HEK293 (cell line): ENCODE data around the gene GAK.

Source experiments
- CTCF ChIA-PET: fragments of 350-600 bp; formaldehyde crosslinking; extraction: SDS; loops from one replicate; lab custom pipeline; 2021; ENCODE audit warnings: antibody characterized with exemption; lab: Yijun Ruan, JAX
- POLR2A ChIA-PET: fragments of 300-600 bp; formaldehyde crosslinking; extraction: SDS; loops from one replicate; lab custom pipeline; 2020; ENCODE audit warnings: antibody characterized with exemption, inconsistent platforms; lab: Yijun Ruan, JAX
- H3K27ac ChIP-seq: fragments of 200-500 bp; sonication (Bioruptor generic); 2 replicates; pipeline ENCODE4 v1.5.1; 2014; ENCODE audit warnings: low read depth, low read length, control low read depth, inconsistent platforms; ENCODE audit errors: extremely low read depth
- H3K36me3 ChIP-seq, 2 experiments: fragments of 200-500 bp in 1 of 2; sonication (Bioruptor generic) in 1 of 2; 1 replicate in 1 of 2; 2 replicates in 1 of 2; pipeline ENCODE4 v1.5.1; 2014 to 2017; ENCODE audit warnings: inconsistent platforms in 2 of 2, low read length in 2 of 2; ENCODE audit not compliant: control insufficient read depth in 2 of 2, insufficient read depth in 1 of 2
- H3K4me1 ChIP-seq: fragments of 200-500 bp; sonication (Bioruptor generic); 2 replicates; pipeline ENCODE4 v1.5.1; 2014; ENCODE audit warnings: mild to moderate bottlenecking, low read length, inconsistent platforms; ENCODE audit not compliant: control insufficient read depth, insufficient read depth
- H3K4me3 ChIP-seq: 2 replicates; pipeline ENCODE4 v1.5.1; 2011; ENCODE audit warnings: low read depth, mild to moderate bottlenecking, control low read depth, low read length, moderate library complexity
- H3K9me3 ChIP-seq: fragments of 200-500 bp; sonication (Bioruptor generic); 2 replicates; pipeline ENCODE4 v1.5.1; 2014; ENCODE audit warnings: low read depth, low read length, inconsistent platforms; ENCODE audit not compliant: control insufficient read depth, insufficient read depth
- EGR2 ChIP-seq: fragments of 450-650 bp; formaldehyde crosslinking; IDR thresholded peaks from 2 replicates; pipeline ENCODE4 v1.5.1; 2016; ENCODE audit warnings: low read depth, missing biosample characterization, missing genetic modification characterization
- GLIS1 ChIP-seq: fragments of 450-650 bp; formaldehyde crosslinking; IDR thresholded peaks from 2 replicates; pipeline ENCODE4 v1.5.1; 2016; ENCODE audit warnings: missing biosample characterization, missing genetic modification characterization
- PRDM1 ChIP-seq: fragments of 450-650 bp; formaldehyde crosslinking; IDR thresholded peaks from 2 replicates; pipeline ENCODE4; 2016; ENCODE audit warnings: missing biosample characterization, missing genetic modification characterization
- SALL2 ChIP-seq: fragments of 450-650 bp; formaldehyde crosslinking; IDR thresholded peaks from 2 replicates; pipeline ENCODE4 v1.5.0; 2017; ENCODE audit warnings: missing biosample characterization, mild to moderate bottlenecking, missing genetic modification characterization, borderline replicate concordance
- SP2 ChIP-seq: fragments of 450-650 bp; formaldehyde crosslinking; IDR thresholded peaks from 2 replicates; pipeline ENCODE4 v1.5.1; 2016; ENCODE audit warnings: missing biosample characterization, missing genetic modification characterization
- ZNF112 ChIP-seq: fragments of 450-650 bp; formaldehyde crosslinking; IDR thresholded peaks from 2 replicates; pipeline ENCODE4 v1.5.0; 2017; ENCODE audit warnings: missing biosample characterization, missing genetic modification characterization
- ZNF155 ChIP-seq: fragments of 450-650 bp; formaldehyde crosslinking; IDR thresholded peaks from 2 replicates; pipeline ENCODE4 v1.5.1; 2016; ENCODE audit warnings: missing biosample characterization, missing genetic modification characterization
- ZNF174 ChIP-seq: fragments of 450-650 bp; formaldehyde crosslinking; IDR thresholded peaks from 2 replicates; pipeline ENCODE4 v1.5.0; 2017; ENCODE audit warnings: missing biosample characterization, mild to moderate bottlenecking, missing genetic modification characterization
- ZNF175 ChIP-seq: fragments of 450-650 bp; formaldehyde crosslinking; IDR thresholded peaks from 2 replicates; pipeline ENCODE4 v1.5.1; 2016; ENCODE audit warnings: missing biosample characterization, missing genetic modification characterization
- ZNF239 ChIP-seq: fragments of 450-650 bp; formaldehyde crosslinking; IDR thresholded peaks from 2 replicates; pipeline ENCODE4 v1.5.1; 2016; ENCODE audit warnings: missing biosample characterization, missing genetic modification characterization
- ZNF24 ChIP-seq: fragments of 450-650 bp; formaldehyde crosslinking; IDR thresholded peaks from 2 replicates; pipeline ENCODE4 v1.5.1; 2016; ENCODE audit warnings: missing biosample characterization, missing genetic modification characterization
- ZNF248 ChIP-seq: fragments of 450-650 bp; formaldehyde crosslinking; IDR thresholded peaks from 2 replicates; pipeline ENCODE4 v1.5.1; 2017; ENCODE audit warnings: missing biosample characterization, missing genetic modification characterization
- ZNF302 ChIP-seq: fragments of 450-650 bp; formaldehyde crosslinking; IDR thresholded peaks from 2 replicates; pipeline ENCODE4 v1.5.1; 2016; ENCODE audit warnings: missing biosample characterization, missing genetic modification characterization, low read depth
- ZNF391 ChIP-seq: fragments of 450-650 bp; formaldehyde crosslinking; IDR thresholded peaks from 2 replicates; pipeline ENCODE4 v1.5.1; 2016; ENCODE audit warnings: low read depth, missing biosample characterization, missing genetic modification characterization, borderline replicate concordance
- ZNF394 ChIP-seq: fragments of 450-650 bp; formaldehyde crosslinking; IDR thresholded peaks from 2 replicates; pipeline ENCODE4 v1.5.1; 2016; ENCODE audit warnings: missing biosample characterization, missing genetic modification characterization, mild to moderate bottlenecking, moderate library complexity, borderline replicate concordance
- ZNF555 ChIP-seq: fragments of 450-650 bp; formaldehyde crosslinking; conservative IDR thresholded peaks from 2 replicates; pipeline ENCODE4 v1.5.1; 2017; ENCODE audit warnings: missing biosample characterization, mild to moderate bottlenecking, missing genetic modification characterization, inconsistent platforms
- ZNF560 ChIP-seq: fragments of 450-650 bp; formaldehyde crosslinking; IDR thresholded peaks from 2 replicates; pipeline ENCODE4 v1.5.1; 2017; ENCODE audit warnings: missing biosample characterization, missing genetic modification characterization, borderline replicate concordance
- ZNF623 ChIP-seq: fragments of 450-650 bp; formaldehyde crosslinking; IDR thresholded peaks from 2 replicates; pipeline ENCODE4 v1.5.1; 2016; ENCODE audit warnings: missing biosample characterization, missing genetic modification characterization
- ZNF626 ChIP-seq: fragments of 450-650 bp; sonication (Bioruptor Pico); formaldehyde crosslinking; IDR thresholded peaks from 2 replicates; pipeline ENCODE4 v1.5.1; 2018; ENCODE audit warnings: missing biosample characterization, missing genetic modification characterization, inconsistent platforms
- ZNF670 ChIP-seq: fragments of 450-650 bp; formaldehyde crosslinking; IDR thresholded peaks from 2 replicates; pipeline ENCODE4 v1.5.1; 2016; ENCODE audit warnings: missing biosample characterization, missing genetic modification characterization, low read depth
- ZNF776 ChIP-seq: fragments of 450-650 bp; formaldehyde crosslinking; IDR thresholded peaks from 2 replicates; pipeline ENCODE4 v1.5.0; 2017; ENCODE audit warnings: missing biosample characterization, missing genetic modification characterization, borderline replicate concordance
- ZNF843 ChIP-seq: fragments of 450-650 bp; formaldehyde crosslinking; IDR thresholded peaks from 2 replicates; pipeline ENCODE4 v1.5.1; 2016; ENCODE audit warnings: missing biosample characterization, missing genetic modification characterization
- TF ChIP-seq, protein P1 (sequence below): fragments of 450-650 bp; formaldehyde crosslinking; IDR thresholded peaks from 2 replicates; pipeline ENCODE4 v1.5.1; 2017; ENCODE audit warnings: missing biosample characterization, missing genetic modification characterization
- TF ChIP-seq, protein P2 (sequence below): fragments of 450-650 bp; formaldehyde crosslinking; IDR thresholded peaks from 2 replicates; pipeline ENCODE4 v1.5.1; 2016; ENCODE audit warnings: missing biosample characterization, missing genetic modification characterization
- TF ChIP-seq, protein P3 (sequence below): fragments of 450-650 bp; formaldehyde crosslinking; IDR thresholded peaks from 2 replicates; pipeline ENCODE4 v1.5.1; 2016; ENCODE audit warnings: missing biosample characterization, missing genetic modification characterization
- TF ChIP-seq, protein P4 (sequence below): fragments of 450-650 bp; formaldehyde crosslinking; IDR thresholded peaks from 2 replicates; pipeline ENCODE4 v1.5.1; 2016; ENCODE audit warnings: missing biosample characterization, missing genetic modification characterization

GAK gene

DNA sequence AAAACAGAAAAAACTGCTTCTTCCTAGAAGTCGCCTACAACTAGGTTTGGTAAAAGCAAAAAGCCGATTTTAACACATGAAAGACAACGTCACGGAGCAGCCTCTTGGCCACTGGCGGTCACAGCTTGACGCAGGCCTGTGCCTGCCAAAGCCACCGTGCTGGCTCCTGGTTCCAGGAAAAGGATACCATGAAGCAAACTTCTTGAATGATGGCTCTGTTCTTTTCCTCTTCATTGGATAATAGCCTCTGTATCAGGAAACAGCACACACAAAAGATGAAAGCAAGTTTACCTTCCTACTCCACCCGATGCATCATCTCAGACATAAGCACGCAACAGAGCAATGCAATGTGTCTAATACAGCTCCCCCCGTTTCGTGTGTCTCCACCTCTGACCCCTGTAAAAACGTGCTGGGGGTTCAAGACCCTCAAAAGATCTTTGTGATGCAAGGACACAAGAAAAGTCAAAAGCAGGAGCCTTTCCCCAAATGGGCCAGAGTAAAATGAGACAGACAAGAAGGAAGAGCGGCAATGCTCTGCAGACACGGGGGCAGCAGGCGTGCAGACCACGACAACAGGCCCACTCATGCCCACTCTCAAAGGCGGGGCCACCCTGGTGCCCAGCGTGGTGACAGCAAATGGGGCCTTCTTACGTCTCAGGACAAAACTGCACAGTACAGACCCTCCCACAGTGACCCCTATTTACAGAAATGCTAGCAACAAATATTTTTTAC, 19.4 kb downstream of the GAK start:
- CTCF ChIA-PET: no interaction called here
- Histone ChIP-seq H3K27ac (no peak overlapping the region), H3K4me3 (no peak overlapping the region), H3K36me3 (peaks cover 0 to 40% of the 10 kb centered on the region in 2 experiments; a peak in 2 of 3 replicates), H3K4me1 (no peaks in the 10 kb centered on the region), H3K9me3 (no peaks in the 10 kb centered on the region)
- POLR2A ChIA-PET: no interaction called here
- TF ChIP-seq SP2: no peak

DNA sequence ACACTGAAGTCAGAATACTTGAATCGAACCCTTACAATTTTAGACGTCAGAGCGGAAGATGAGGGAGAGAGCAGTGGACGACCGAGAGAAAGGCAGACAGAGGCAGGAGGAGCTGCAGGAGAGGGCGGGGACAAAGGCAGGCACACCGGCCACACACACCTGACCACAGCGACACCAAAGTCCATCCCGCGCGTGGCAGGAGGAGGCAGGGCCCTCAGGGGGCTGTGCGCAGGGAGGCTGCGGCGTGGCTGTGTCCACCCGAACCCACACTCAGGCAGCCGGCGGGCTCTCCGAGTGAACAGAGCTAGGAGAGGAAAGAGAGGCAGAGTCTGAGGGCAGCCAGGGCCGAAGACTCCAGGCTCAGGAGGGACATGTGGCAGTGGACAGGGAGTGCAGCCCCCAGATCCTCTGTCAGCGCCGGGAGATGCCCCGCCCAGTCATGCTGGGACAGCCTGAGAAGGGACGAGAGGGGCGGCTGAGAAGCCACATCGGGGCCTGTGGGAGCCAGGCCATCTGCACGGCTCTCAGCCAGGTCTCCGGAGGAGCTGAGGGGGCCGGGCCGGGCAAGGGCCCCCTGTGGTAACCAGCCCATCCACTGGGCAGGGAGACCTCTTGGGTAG, 20.1 kb downstream of the GAK start:
- Histone ChIP-seq H3K27ac (no peak overlapping the region), H3K4me1 (no peaks in the 10 kb centered on the region), H3K9me3 (no peaks in the 10 kb centered on the region), H3K36me3 (peaks cover 0 to 40% of the 10 kb centered on the region in 2 experiments; a peak in 2 of 3 replicates), H3K4me3 (no peak overlapping the region)
- CTCF ChIA-PET: no interaction called here
- TF ChIP-seq, protein P1, sequence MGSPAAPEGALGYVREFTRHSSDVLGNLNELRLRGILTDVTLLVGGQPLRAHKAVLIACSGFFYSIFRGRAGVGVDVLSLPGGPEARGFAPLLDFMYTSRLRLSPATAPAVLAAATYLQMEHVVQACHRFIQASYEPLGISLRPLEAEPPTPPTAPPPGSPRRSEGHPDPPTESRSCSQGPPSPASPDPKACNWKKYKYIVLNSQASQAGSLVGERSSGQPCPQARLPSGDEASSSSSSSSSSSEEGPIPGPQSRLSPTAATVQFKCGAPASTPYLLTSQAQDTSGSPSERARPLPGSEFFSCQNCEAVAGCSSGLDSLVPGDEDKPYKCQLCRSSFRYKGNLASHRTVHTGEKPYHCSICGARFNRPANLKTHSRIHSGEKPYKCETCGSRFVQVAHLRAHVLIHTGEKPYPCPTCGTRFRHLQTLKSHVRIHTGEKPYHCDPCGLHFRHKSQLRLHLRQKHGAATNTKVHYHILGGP (tag by site-specific recombination): no peak
- no peak for TF ChIP-seq ZNF560
- no peak for TF ChIP-seq ZNF248 (tag by site-specific recombination)
- no peak for TF ChIP-seq ZNF555
- TF ChIP-seq ZNF394: no peak
- TF ChIP-seq GLIS1: no peak
- TF ChIP-seq, protein P2, sequence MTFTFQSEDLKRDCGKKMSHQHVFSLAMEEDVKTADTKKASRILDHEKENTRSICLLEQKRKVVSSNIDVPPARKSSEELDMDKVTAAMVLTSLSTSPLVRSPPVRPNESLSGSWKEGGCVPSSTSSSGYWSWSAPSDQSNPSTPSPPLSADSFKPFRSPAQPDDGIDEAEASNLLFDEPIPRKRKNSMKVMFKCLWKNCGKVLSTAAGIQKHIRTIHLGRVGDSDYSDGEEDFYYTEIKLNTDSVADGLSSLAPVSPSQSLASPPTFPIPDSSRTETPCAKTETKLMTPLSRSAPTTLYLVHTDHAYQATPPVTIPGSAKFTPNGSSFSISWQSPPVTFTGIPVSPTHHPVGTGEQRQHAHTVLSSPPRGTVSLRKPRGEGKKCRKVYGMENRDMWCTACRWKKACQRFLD (tag by site-specific recombination): no peak
- no peak for TF ChIP-seq ZNF391 (tag by site-specific recombination)
- TF ChIP-seq PRDM1: no peak
- no peak for TF ChIP-seq ZNF623 (tag by site-specific recombination)
- TF ChIP-seq ZNF302 (tag by site-specific recombination): no peak
- no peak for TF ChIP-seq EGR2
- no peak for TF ChIP-seq ZNF239 (tag by site-specific recombination)
- TF ChIP-seq, protein P3, sequence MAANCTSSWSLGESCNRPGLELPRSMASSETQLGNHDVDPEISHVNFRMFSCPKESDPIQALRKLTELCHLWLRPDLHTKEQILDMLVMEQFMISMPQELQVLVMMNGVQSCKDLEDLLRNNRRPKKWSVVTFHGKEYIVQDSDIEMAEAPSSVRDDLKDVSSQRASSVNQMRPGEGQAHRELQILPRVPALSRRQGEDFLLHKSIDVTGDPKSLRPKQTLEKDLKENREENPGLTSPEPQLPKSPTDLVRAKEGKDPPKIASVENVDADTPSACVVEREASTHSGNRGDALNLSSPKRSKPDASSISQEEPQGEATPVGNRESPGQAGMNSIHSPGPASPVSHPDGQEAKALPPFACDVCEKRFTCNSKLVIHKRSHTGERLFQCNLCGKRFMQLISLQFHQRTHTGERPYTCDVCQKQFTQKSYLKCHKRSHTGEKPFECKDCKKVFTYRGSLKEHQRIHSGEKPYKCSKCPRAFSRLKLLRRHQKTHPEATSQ (tag by site-specific recombination): no peak
- TF ChIP-seq ZNF843 (tag by site-specific recombination): no peak
- TF ChIP-seq SALL2 (tag by site-specific recombination): no peak
- no peak for TF ChIP-seq ZNF155 (tag by site-specific recombination)
- POLR2A ChIA-PET: no interaction called here

DNA sequence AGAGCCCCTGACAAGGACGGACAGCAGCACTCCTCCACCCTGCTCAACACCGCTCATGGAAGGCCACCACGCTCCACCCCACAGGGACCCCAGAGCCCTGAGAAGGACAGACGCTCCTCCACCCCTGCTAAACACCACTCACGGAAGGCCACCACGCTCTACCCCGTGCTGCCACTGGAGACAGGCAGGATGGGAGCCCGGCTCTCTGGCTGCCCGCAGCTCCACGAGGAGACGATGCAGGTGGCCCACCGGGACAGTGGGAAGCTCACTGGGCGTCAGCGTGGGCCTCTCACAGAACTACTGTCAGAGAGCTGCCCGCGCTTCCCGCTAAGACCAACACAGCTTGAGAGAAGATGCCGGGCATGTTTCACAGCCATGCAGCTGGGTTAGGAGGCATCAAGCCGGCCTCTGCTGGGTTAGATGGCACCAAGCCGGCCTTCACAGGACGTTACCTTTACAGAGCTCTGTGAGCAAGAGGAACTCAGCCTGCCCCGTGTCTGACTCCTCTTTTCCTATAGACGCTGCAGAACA, 20.8 kb downstream of the GAK start:
- H3K27ac ChIP-seq: no peak overlapping the region
- TF ChIP-seq, protein P4, sequence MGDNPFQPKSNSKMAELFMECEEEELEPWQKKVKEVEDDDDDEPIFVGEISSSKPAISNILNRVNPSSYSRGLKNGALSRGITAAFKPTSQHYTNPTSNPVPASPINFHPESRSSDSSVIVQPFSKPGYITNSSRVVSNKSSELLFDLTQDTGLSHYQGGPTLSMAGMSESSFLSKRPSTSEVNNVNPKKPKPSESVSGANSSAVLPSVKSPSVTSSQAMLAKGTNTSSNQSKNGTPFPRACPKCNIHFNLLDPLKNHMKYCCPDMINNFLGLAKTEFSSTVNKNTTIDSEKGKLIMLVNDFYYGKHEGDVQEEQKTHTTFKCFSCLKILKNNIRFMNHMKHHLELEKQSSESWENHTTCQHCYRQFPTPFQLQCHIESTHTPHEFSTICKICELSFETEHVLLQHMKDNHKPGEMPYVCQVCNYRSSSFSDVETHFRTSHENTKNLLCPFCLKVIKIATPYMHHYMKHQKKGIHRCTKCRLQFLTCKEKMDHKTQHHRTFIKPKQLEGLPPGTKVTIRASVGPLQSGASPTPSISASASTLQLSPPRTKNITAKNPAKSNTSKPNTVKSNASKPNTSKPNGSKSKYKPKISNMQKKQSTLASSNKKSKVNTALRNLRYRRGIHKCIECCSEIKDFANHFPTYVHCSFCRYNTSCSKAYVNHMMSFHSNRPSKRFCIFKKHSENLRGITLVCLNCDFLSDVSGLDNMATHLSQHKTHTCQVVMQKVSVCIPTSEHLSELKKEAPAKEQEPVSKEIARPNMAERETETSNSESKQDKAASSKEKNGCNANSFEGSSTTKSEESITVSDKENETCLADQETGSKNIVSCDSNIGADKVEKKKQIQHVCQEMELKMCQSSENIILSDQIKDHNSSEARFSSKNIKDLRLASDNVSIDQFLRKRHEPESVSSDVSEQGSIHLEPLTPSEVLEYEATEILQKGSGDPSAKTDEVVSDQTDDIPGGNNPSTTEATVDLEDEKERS (tag by site-specific recombination): no peak
- no peak for TF ChIP-seq ZNF24
- TF ChIP-seq ZNF112 (tag by site-specific recombination): no peak
- TF ChIP-seq ZNF174 (tag by site-specific recombination): no peak
- no peak for TF ChIP-seq ZNF175 (tag by site-specific recombination)
- TF ChIP-seq ZNF776: no peak
- TF ChIP-seq ZNF670 (tag by site-specific recombination): no peak
- TF ChIP-seq ZNF626 (tag by site-specific recombination): no peak
- TF ChIP-seq, all 188 proteins: peak for 0
- CTCF ChIA-PET: no interaction called here
- POLR2A ChIA-PET: no interaction called here
- Histone ChIP-seq H3K9me3 (no peaks in the 10 kb centered on the region), H3K4me1 (no peaks in the 10 kb centered on the region), H3K36me3 (peaks cover 0 to 40% of the 10 kb centered on the region in 2 experiments; a peak in 2 of 3 replicates), H3K4me3 (no peak overlapping the region)
